OCI-LY1 (cell line): ENCODE results near the gene PRR5L.

Experiments used
- H2AFZ ChIP-seq: fragments of 200-600 bp; sonication (generic), shearing (Covaris generic); 2 replicates; pipeline ENCODE4 v1.6.0; 2014; ENCODE audit warnings: antibody characterized with exemption, mild to moderate bottlenecking, low read length
- H3F3A ChIP-seq: fragments of 200-600 bp; sonication (generic), shearing (Covaris generic); 2 replicates; pipeline ENCODE4 v1.6.0; 2014; ENCODE audit warnings: mild to moderate bottlenecking, antibody characterized with exemption, low read length, moderate library complexity; ENCODE audit not compliant: insufficient read depth
- H3K27ac ChIP-seq: fragments of 200-600 bp; sonication (generic); 2 replicates; pipeline ENCODE4 v1.5.1; 2014; ENCODE audit warnings: low read length, mixed run types, mild to moderate bottlenecking, low read depth; ENCODE audit not compliant: poor library complexity, severe bottlenecking
- H3K27me3 ChIP-seq: fragments of 200-600 bp; sonication (generic); 2 replicates; pipeline ENCODE4 v1.6.0; 2014; ENCODE audit warnings: antibody characterized with exemption, mild to moderate bottlenecking, low read length, moderate library complexity; ENCODE audit not compliant: insufficient read depth
- H3K36me3 ChIP-seq: fragments of 200-600 bp; sonication (generic); 2 replicates; pipeline ENCODE4 v1.6.1; 2014; ENCODE audit warnings: mild to moderate bottlenecking, antibody characterized with exemption, low read length, moderate library complexity, mixed read lengths; ENCODE audit not compliant: insufficient read depth
- H3K4me1 ChIP-seq: fragments of 200-600 bp; sonication (generic); 2 replicates; pipeline ENCODE4 v1.5.1; 2014; ENCODE audit warnings: mild to moderate bottlenecking, low read length, moderate library complexity; ENCODE audit not compliant: insufficient read depth, severe bottlenecking
- H3K4me2 ChIP-seq: fragments of 200-600 bp; sonication (generic), shearing (Covaris generic); 2 replicates; pipeline ENCODE4 v1.6.1; 2014; ENCODE audit warnings: low read length
- H3K4me3 ChIP-seq: fragments of 200-600 bp; sonication (generic); 2 replicates; pipeline ENCODE4 v1.5.1; 2014; ENCODE audit warnings: low read length, low read depth, mild to moderate bottlenecking, mixed read lengths; ENCODE audit not compliant: poor library complexity, severe bottlenecking
- H3K79me2 ChIP-seq: fragments of 200-600 bp; shearing (Covaris generic); 2 replicates; pipeline ENCODE4 v1.6.1; 2016; ENCODE audit warnings: mixed run types, low read length, mixed read lengths; ENCODE audit not compliant: insufficient read depth
- H3K9ac ChIP-seq: fragments of 200-600 bp; sonication (generic), shearing (Covaris generic); 2 replicates; pipeline ENCODE4 v1.6.1; 2014; ENCODE audit warnings: mild to moderate bottlenecking, low read length, mixed read lengths
- H3K9me2 ChIP-seq: fragments of 200-600 bp; sonication (generic), shearing (Covaris generic); 2 replicates; pipeline ENCODE4 v1.6.1; 2014; ENCODE audit warnings: low read depth, mild to moderate bottlenecking, low read length, mixed read lengths
- H3K9me3 ChIP-seq: fragments of 200-600 bp; shearing (Covaris generic); 2 replicates; pipeline ENCODE4 v1.6.1; 2014; ENCODE audit warnings: low read length, mixed read lengths
- H4K20me1 ChIP-seq: fragments of 200-600 bp; sonication (generic), shearing (Covaris generic); 2 replicates; pipeline ENCODE4 v1.6.0; 2016; ENCODE audit warnings: mild to moderate bottlenecking, low read length; ENCODE audit not compliant: insufficient read depth
- CTCF ChIP-seq: fragments of 200-600 bp; sonication (generic), shearing (Covaris generic); IDR thresholded peaks from 2 replicates; pipeline ENCODE4 v1.5.1; 2017; ENCODE audit warnings: mild to moderate bottlenecking, antibody characterized with exemption, low read length, moderate library complexity, mixed read lengths
- EZH2 ChIP-seq: fragments of 200-600 bp; sonication (generic), shearing (Covaris generic); IDR thresholded peaks from 2 replicates; pipeline ENCODE4 v1.8.0; 2017; ENCODE audit warnings: borderline replicate concordance, mixed run types, mild to moderate bottlenecking, antibody characterized with exemption, low read length, moderate library complexity, mixed read lengths

The PRR5L gene

GRCh38 chr11:36467012-36467411, 170.9 kb downstream of the PRR5L start:
- H3K27ac ChIP-seq: no peak overlapping the region
- H3K9me2 ChIP-seq: no peaks in the 10 kb centered on the region
- H3K27me3 ChIP-seq: no peaks in the 10 kb centered on the region
- TF ChIP-seq CTCF: no peak
- no peak for TF ChIP-seq EZH2
- no peaks in the 10 kb centered on the region for H3F3A ChIP-seq
- no peaks in the 10 kb centered on the region for H3K4me1 ChIP-seq
- H3K79me2 ChIP-seq: no peaks in the 10 kb centered on the region
- H3K36me3 ChIP-seq: no peaks in the 10 kb centered on the region
- H3K4me2 ChIP-seq: no peak overlapping the region
- no peak overlapping the region for H3K4me3 ChIP-seq
- H3K9ac ChIP-seq: no peak overlapping the region
- no peak overlapping the region for H2AFZ ChIP-seq
- no peaks in the 10 kb centered on the region for H3K9me3 ChIP-seq
- no peaks in the 10 kb centered on the region for H4K20me1 ChIP-seq

GRCh38 chr11:36467916-36468315, 171.8 kb downstream of the PRR5L start:
- no peak overlapping the region for H3K4me3 ChIP-seq
- H3K27ac ChIP-seq: no peak overlapping the region
- H3K9me3 ChIP-seq: no peaks in the 10 kb centered on the region
- no peak overlapping the region for H3K4me2 ChIP-seq
- no peaks in the 10 kb centered on the region for H3K4me1 ChIP-seq
- H3F3A ChIP-seq: no peaks in the 10 kb centered on the region
- no peaks in the 10 kb centered on the region for H3K36me3 ChIP-seq
- no peaks in the 10 kb centered on the region for H3K9me2 ChIP-seq
- no peak overlapping the region for H2AFZ ChIP-seq
- H3K9ac ChIP-seq: no peak overlapping the region
- no peaks in the 10 kb centered on the region for H3K27me3 ChIP-seq
- no peaks in the 10 kb centered on the region for H4K20me1 ChIP-seq
- no peak for TF ChIP-seq CTCF
- TF ChIP-seq EZH2: no peak
- H3K79me2 ChIP-seq: no peaks in the 10 kb centered on the region

GRCh38 chr11:36469063-36469462, 173.0 kb downstream of the PRR5L start:
- no peaks in the 10 kb centered on the region for H3K9me2 ChIP-seq
- no peaks in the 10 kb centered on the region for H3K9me3 ChIP-seq
- no peak overlapping the region for H3K9ac ChIP-seq
- no peaks in the 10 kb centered on the region for H3F3A ChIP-seq
- no peak overlapping the region for H3K27ac ChIP-seq
- H3K36me3 ChIP-seq: no peaks in the 10 kb centered on the region
- H2AFZ ChIP-seq: no peak overlapping the region
- no peaks in the 10 kb centered on the region for H3K79me2 ChIP-seq
- H3K4me1 ChIP-seq: no peaks in the 10 kb centered on the region
- H3K27me3 ChIP-seq: no peaks in the 10 kb centered on the region
- H3K4me3 ChIP-seq: no peak overlapping the region
- TF ChIP-seq CTCF: peak; percentile 28
- no peak for TF ChIP-seq EZH2
- H3K4me2 ChIP-seq: no peak overlapping the region
- no peaks in the 10 kb centered on the region for H4K20me1 ChIP-seq
